Right cardiac atrium (tissue), 5 donors: ENCODE measurements around the gene GAGE12E. TPM values are rescaled to one million over a fixed set of nuclear protein-coding genes. Genes with fewer than 3 reads are reported as not detected.
"Not testable (repeated sequence)": the region's sequence is repeated elsewhere in the genome, so short reads cannot be mapped to it uniquely, and the experiment has no call there.

ENCODE experiments used
- ATAC-seq, 2 donors: fragments of 200-7000 bp; cut with Tn5 transposase; one replicate each; pipeline versions ENCODE4 v1.8.0 to v1.9.1; 2020; ENCODE audit warnings: moderate library complexity in 2 of 2, mild to moderate bottlenecking in 1 of 2
- DNase-seq, 3 donors: peaks; one replicate each; pipeline ENCODE4 v3.0.0-alpha.2; 2020
- H3K27ac ChIP-seq: one replicate; pipeline ENCODE4 v1.5.1; 2013; ENCODE audit warnings: mild to moderate bottlenecking, low read length, control low read depth, moderate library complexity
- H3K27me3 ChIP-seq: one replicate; pipeline ENCODE4 v1.6.1; 2013; ENCODE audit not compliant: control insufficient read depth, insufficient read depth
- H3K4me1 ChIP-seq: one replicate; pipeline ENCODE4 v1.6.1; 2013; ENCODE audit warnings: low read length; ENCODE audit not compliant: control insufficient read depth, insufficient read depth
- H3K4me3 ChIP-seq: one replicate; pipeline ENCODE4 v1.5.1; 2013; ENCODE audit warnings: low read length, control low read depth
- H3K9me3 ChIP-seq: one replicate; pipeline ENCODE4 v1.6.1; 2013; ENCODE audit warnings: low read length; ENCODE audit not compliant: control insufficient read depth
- WGBS: extraction: QIAGEN DNeasy Blood & Tissue Kit; methylation state at CpG from one replicate; pipeline ENCODE4 v1.1.7; 2013; 5-methylcytosine and 5-hydroxymethylcytosine counted together
- intact Hi-C, 4 donors: fragments of 100-400 bp; cut with DNase I; formaldehyde crosslinking; loops; one replicate each; pipeline versions ENCODE4 v1.11.0 to v1.14.0; 2022 to 2023
- polyA plus RNA-seq: library from polyadenylated mRNA; stranded (reverse); fragments of 200-250 nt; gene quantifications from one replicate; pipeline ENCODE4 v1.2.3, GENCODE V29; 2013
- total RNA-seq, 4 donors: library from RNA; stranded (reverse); fragmentation: NEBNext Ultra II Directional; extraction: Animal tissue kit (Norgen Biotek cat#: 25700); gene quantifications; one replicate each; pipeline ENCODE4 v1.2.1, GENCODE V29; 2021
- donor health status: healthy with polysubstance abuse.
- donor health status: DM: no; HTN: yes; CAD: no.
- donor health status: DM: no; HTN: no; CAD: no.
- donor health status: DM: no; HTN: yes; CAD: no; lungs with severe emphysema.
- donor health status: DM: yes; HTN: yes; CAD: no.

The GAGE12E gene
- total and polyA plus RNA-seq, 5 donors, result not detected

DNA sequence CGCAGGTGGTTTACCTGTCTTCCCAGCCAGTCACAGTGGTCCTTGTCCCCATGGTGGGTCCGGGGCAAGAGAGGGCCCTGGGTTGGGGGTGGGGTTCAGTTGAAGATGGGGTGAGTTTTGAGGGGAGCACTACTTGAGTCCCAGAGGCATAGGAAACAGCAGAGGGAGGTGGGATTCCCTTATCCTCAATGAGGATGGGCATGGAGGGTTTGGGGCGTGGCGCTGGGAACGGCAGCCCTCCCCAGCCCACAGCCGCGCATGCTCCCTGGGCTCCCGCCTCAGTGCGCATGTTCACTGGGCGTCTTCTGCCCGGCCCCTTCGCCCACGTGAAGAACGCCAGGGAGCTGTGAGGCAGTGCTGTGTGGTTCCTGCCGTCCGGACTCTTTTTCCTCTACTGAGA is 47.6 kb downstream of the GAGE12E start, which contains the start of gene GAGE1:
TSS of gene GAGE1 (plus strand) at position 301 of the 400 bp plus-strand sequence. CDS start 1,155 bp downstream, outside the sequence.
- H3K27ac ChIP-seq, H3K9me3 ChIP-seq, H3K4me3 ChIP-seq, DNase-seq, ATAC-seq, H3K27me3 ChIP-seq, intact Hi-C loops, H3K4me1 ChIP-seq: not testable (repeated sequence)
- no CpG with 5 or more reads among the region's 16 CpGs for WGBS

Other genes starting within 250 kb of the GAGE12E start
- gene GAGE10, start 247.6 kb upstream of the GAGE12E start, total RNA-seq, result not detected
- gene GAGE10, start 247.6 kb upstream of the GAGE12E start, polyA plus RNA-seq, result not detected
- not detected for gene GAGE12J, start 229.3 kb upstream of the GAGE12E start, total RNA-seq
- gene GAGE12J, start 229.3 kb upstream of the GAGE12E start, polyA plus RNA-seq, result not detected
- gene GAGE13, start 219.7 kb upstream of the GAGE12E start, total RNA-seq, result not detected
- gene GAGE13, start 219.7 kb upstream of the GAGE12E start, polyA plus RNA-seq, result not detected
- gene GAGE12C, start 19.1 kb upstream of the GAGE12E start, total RNA-seq, result not detected
- gene GAGE12C, start 19.1 kb upstream of the GAGE12E start, polyA plus RNA-seq, result not detected
- not detected for gene GAGE12D, start 9.6 kb upstream of the GAGE12E start, total RNA-seq
- not detected for gene GAGE12D, start 9.6 kb upstream of the GAGE12E start, polyA plus RNA-seq
- not detected for gene GAGE12F, start 9.6 kb downstream of the GAGE12E start, total RNA-seq
- not detected for gene GAGE12F, start 9.6 kb downstream of the GAGE12E start, polyA plus RNA-seq
- not detected for gene GAGE12G, start 19.1 kb downstream of the GAGE12E start, total RNA-seq
- not detected for gene GAGE12G, start 19.1 kb downstream of the GAGE12E start, polyA plus RNA-seq
- not detected for gene GAGE12H, start 28.7 kb downstream of the GAGE12E start, total RNA-seq
- gene GAGE12H, start 28.7 kb downstream of the GAGE12E start, polyA plus RNA-seq, result not detected
- not detected for gene GAGE2A, start 38.2 kb downstream of the GAGE12E start, total RNA-seq
- not detected for gene GAGE2A, start 38.2 kb downstream of the GAGE12E start, polyA plus RNA-seq
- gene GAGE1, start 47.7 kb downstream of the GAGE12E start, total RNA-seq, result not detected
- gene GAGE1, start 47.7 kb downstream of the GAGE12E start, polyA plus RNA-seq, result not detected
- gene PAGE1, start 144.7 kb downstream of the GAGE12E start, total RNA-seq, result not detected
- not detected for gene PAGE1, start 144.7 kb downstream of the GAGE12E start, polyA plus RNA-seq